Measurements from ENCODE around the gene SFPQ. TPM values are rescaled to one million over a fixed set of nuclear protein-coding genes. Genes with fewer than 3 reads are reported as not detected.
"Not testable (repeated sequence)": the region's sequence is repeated elsewhere in the genome, so short reads cannot be mapped to it uniquely, and the experiment has no call there.

Gene SFPQ
- total RNA-seq, 1 donor from 2014 or later, result 201 TPM

- no peak for DNase-seq (ENCODE audit: low spot score)
Measured at GRCh38 chr1:35143737-35144508, 49.0 kb downstream of the SFPQ start.

GRCh38 chr1:35142728-35143127, 50.2 kb downstream of the SFPQ start:
- DNase-seq (ENCODE audit: low spot score), result not testable (repeated sequence)

- not testable (repeated sequence) for DNase-seq (ENCODE audit: low spot score)
Measured at GRCh38 chr1:35142294-35142693, 50.7 kb downstream of the SFPQ start.

GRCh38 chr1:35137590-35137989, 55.4 kb downstream of the SFPQ start:
- DNase-seq (ENCODE audit: low spot score), result not testable (repeated sequence)

- DNase-seq (ENCODE audit: low spot score), result no peak
Measured at GRCh38 chr1:35136780-35137179, 56.2 kb downstream of the SFPQ start.

Other genes with a start within 250 kb of the SFPQ start
- 23.6 TPM for gene TMEM35B, start 207.8 kb downstream of the SFPQ start, total RNA-seq (ENCODE audit: insufficient read depth, low replicate concordance)
- gene ZMYM6, start 161.2 kb downstream of the SFPQ start, total RNA-seq (ENCODE audit: insufficient read depth, low replicate concordance), result 24.3 TPM
- 27.7 TPM for gene ZMYM1, start 113.8 kb downstream of the SFPQ start, total RNA-seq (ENCODE audit: insufficient read depth, low replicate concordance)
- 134 TPM for gene ZMYM4, start 75.6 kb upstream of the SFPQ start, total RNA-seq (ENCODE audit: insufficient read depth, low replicate concordance)